CD4-positive, alpha-beta memory T cell (primary cell): ENCODE measurements around the gene SHROOM3. TPM values are rescaled to one million over a fixed set of nuclear protein-coding genes. Genes with fewer than 3 reads are reported as not detected.

ENCODE experiments used
- CTCF ChIA-PET: fragments of 350-600 bp; sonication (Branson Sonifier 250); formaldehyde crosslinking; loops from one replicate; lab custom pipeline; 2021; ENCODE audit warnings: inconsistent platforms; ENCODE audit not compliant: partially characterized antibody; lab: Charles Lee
- POLR2A ChIA-PET: fragments of 350-600 bp; sonication (Branson Sonifier 250); formaldehyde crosslinking; loops from one replicate; lab custom pipeline; 2021; ENCODE audit not compliant: partially characterized antibody; lab: Charles Lee
- DNase-seq, 5 donors: peaks; one replicate each; pipeline versions ENCODE4 v3.0.0 to v3.0.0-alpha.2; 2020 to 2022; ENCODE audit warnings: mixed read lengths in 1 of 5
- H3K27ac ChIP-seq: one replicate; pipeline ENCODE4 v1.7.0; 2013; ENCODE audit warnings: low read depth, low read length
- H3K27me3 ChIP-seq: 2 replicates; pipeline ENCODE4 v1.7.0; 2013; ENCODE audit warnings: mild to moderate bottlenecking, low read length, moderate library complexity; ENCODE audit not compliant: insufficient read depth
- H3K36me3 ChIP-seq: 2 replicates; pipeline ENCODE4 v1.7.0; 2013; ENCODE audit warnings: mild to moderate bottlenecking, low read length, moderate library complexity; ENCODE audit not compliant: insufficient read depth
- H3K4me1 ChIP-seq: 2 replicates; pipeline ENCODE4 v1.7.0; 2013; ENCODE audit warnings: mild to moderate bottlenecking, low read length, moderate library complexity; ENCODE audit not compliant: insufficient read depth
- H3K4me3 ChIP-seq, 2 donors: one replicate each; pipeline ENCODE4 v1.7.0; 2013; ENCODE audit warnings: low read length in 2 of 2, mild to moderate bottlenecking in 1 of 2
- H3K9me3 ChIP-seq, 2 donors: one replicate each; pipeline ENCODE4 v1.7.0; 2013; ENCODE audit warnings: low read length in 2 of 2, control low read depth in 1 of 2; ENCODE audit not compliant: control insufficient read depth in 1 of 2
- H3K27ac Mint-ChIP-seq, 7 donors: one replicate each; pipeline ENCODE4 v1.8.0; 2020 to 2021; ENCODE audit warnings: mixed read lengths in 7 of 7, mild to moderate bottlenecking in 6 of 7, inconsistent platforms in 3 of 7, moderate library complexity in 3 of 7
- H3K27me3 Mint-ChIP-seq, 2 donors: one replicate each; pipeline ENCODE4 v1.8.0; 2020 to 2021; ENCODE audit warnings: mixed read lengths in 2 of 2
- H3K36me3 Mint-ChIP-seq, 2 donors: one replicate each; pipeline ENCODE4 v1.8.0; 2020 to 2021; ENCODE audit warnings: mixed read lengths in 2 of 2, inconsistent platforms in 1 of 2, mild to moderate bottlenecking in 1 of 2
- H3K4me1 Mint-ChIP-seq, 4 donors: one replicate each; pipeline ENCODE4 v1.8.0; 2020 to 2021; ENCODE audit warnings: mixed read lengths in 4 of 4, mild to moderate bottlenecking in 1 of 4
- H3K4me3 Mint-ChIP-seq, 8 donors: one replicate each; pipeline ENCODE4 v1.8.0; 2020 to 2021; ENCODE audit warnings: mixed read lengths in 8 of 8, mild to moderate bottlenecking in 7 of 8, moderate library complexity in 6 of 8, inconsistent platforms in 3 of 8
- H3K9me3 Mint-ChIP-seq, 8 donors: one replicate each; pipeline ENCODE4 v1.8.0; 2020 to 2021; ENCODE audit warnings: mixed read lengths in 8 of 8, mild to moderate bottlenecking in 5 of 8, inconsistent platforms in 3 of 8, moderate library complexity in 1 of 8
- intact Hi-C: fragments of 100-400 bp; cut with micrococcal nuclease; formaldehyde crosslinking; loops from one replicate; pipeline ENCODE4 v1.15.1; 2023
- polyA plus RNA-seq, 2 donors: library from polyadenylated mRNA; unstranded; fragments of 300-500 nt; fragmentation: Illumina TruSeq; gene quantifications; one replicate each; pipeline ENCODE4 v1.2.3, GENCODE V29; 2021
- total RNA-seq, 2 experiments: library from RNA; stranded (reverse); gene quantifications; one replicate each; pipeline ENCODE4 v1.2.3, GENCODE V29; 2021

Gene SHROOM3
- total and polyA plus RNA-seq, 4 experiments from 2014 or later, result not detected

- Histone ChIP-seq H3K27ac (no peak overlapping the region), H3K36me3 (no peaks in the 10 kb centered on the region), H3K9me3 (no peaks in the 10 kb centered on the region), H3K4me3 (no peak overlapping the region), H3K4me1 (no peaks in the 10 kb centered on the region), H3K27me3 (no peaks in the 10 kb centered on the region)
- ChIA-PET CTCF (no interaction called here), POLR2A (no interaction called here)
- Mint-ChIP-seq H3K27ac (no peak overlapping the region), H3K27me3 (peaks cover 3 to 5% of the 10 kb centered on the region in 2 donors), H3K4me3 (no peak overlapping the region), H3K36me3 (no peaks in the 10 kb centered on the region), H3K4me1 (no peaks in the 10 kb centered on the region), H3K9me3 (peaks cover 0 to 1% (median 0%) of the 10 kb centered on the region in 8 donors)
- intact Hi-C loops, result no loop called here
- peak in 1 of 5 donors; percentile 31 for DNase-seq
Measured at GRCh38 chr4:76741663-76742020, 306.6 kb downstream of the SHROOM3 start.

- Mint-ChIP-seq H3K9me3 (peaks cover 0 to 2% (median 0%) of the 10 kb centered on the region in 8 donors), H3K4me3 (no peak overlapping the region), H3K36me3 (no peaks in the 10 kb centered on the region), H3K27me3 (peaks cover 7 to 9% of the 10 kb centered on the region in 2 donors), H3K4me1 (no peaks in the 10 kb centered on the region), H3K27ac (no peak overlapping the region)
- H3K9me3 ChIP-seq, result no peaks in the 10 kb centered on the region
- H3K4me3 ChIP-seq, result no peak overlapping the region
- H3K27ac ChIP-seq, result no peak overlapping the region
- ChIA-PET CTCF (no interaction called here), POLR2A (no interaction called here)
- no peaks in the 10 kb centered on the region for H3K36me3 ChIP-seq
- H3K4me1 ChIP-seq, result no peaks in the 10 kb centered on the region
- intact Hi-C loops, result no loop called here
- H3K27me3 ChIP-seq, result no peaks in the 10 kb centered on the region
- DNase-seq, result no peak
Measured at GRCh38 chr4:76744241-76744921, 309.4 kb downstream of the SHROOM3 start.

- H3K4me3 Mint-ChIP-seq, result no peak overlapping the region
- ChIA-PET POLR2A (no interaction called here), CTCF (interaction anchor here (0.6 to 0.8 kb wide), 2 partner anchors 12 to 73 kb away, joined by 3 to 5 read pairs; no protein-coding TSS in a partner anchor)
- no peaks in the 10 kb centered on the region for H3K36me3 Mint-ChIP-seq
- Histone ChIP-seq H3K4me1 (no peaks in the 10 kb centered on the region), H3K4me3 (no peak overlapping the region), H3K27me3 (no peaks in the 10 kb centered on the region), H3K36me3 (no peaks in the 10 kb centered on the region), H3K9me3 (no peaks in the 10 kb centered on the region), H3K27ac (no peak overlapping the region)
- intact Hi-C loops, result no loop called here
- DNase-seq, result no peak
- H3K27ac Mint-ChIP-seq, result no peak overlapping the region
- H3K4me1 Mint-ChIP-seq, result no peaks in the 10 kb centered on the region
- peaks cover 0 to 2% (median 0%) of the 10 kb centered on the region in 8 donors for H3K9me3 Mint-ChIP-seq
- peaks cover 14 to 15% of the 10 kb centered on the region in 2 donors for H3K27me3 Mint-ChIP-seq
Measured at GRCh38 chr4:76745240-76745639, 310.2 kb downstream of the SHROOM3 start.

GRCh38 chr4:76747563-76747962 lies 312.5 kb downstream of the SHROOM3 start:
- Histone ChIP-seq H3K9me3 (no peaks in the 10 kb centered on the region), H3K4me1 (no peaks in the 10 kb centered on the region), H3K36me3 (no peaks in the 10 kb centered on the region), H3K4me3 (no peak overlapping the region), H3K27ac (no peak overlapping the region), H3K27me3 (no peaks in the 10 kb centered on the region)
- intact Hi-C loops, result no loop called here
- Mint-ChIP-seq H3K36me3 (no peaks in the 10 kb centered on the region), H3K27me3 (peaks cover 20 to 23% of the 10 kb centered on the region in 2 donors), H3K27ac (no peak overlapping the region), H3K9me3 (peaks cover 0 to 9% (median 5%) of the 10 kb centered on the region in 8 donors), H3K4me1 (no peaks in the 10 kb centered on the region), H3K4me3 (no peak overlapping the region)
- DNase-seq, result no peak
- CTCF ChIA-PET, result no interaction called here
- POLR2A ChIA-PET, result no interaction called here

- H3K27me3 Mint-ChIP-seq, result peaks cover 17 to 24% of the 10 kb centered on the region in 2 donors
- intact Hi-C loops, result no loop called here
- peaks cover 0 to 9% (median 5%) of the 10 kb centered on the region in 8 donors for H3K9me3 Mint-ChIP-seq
- ChIA-PET POLR2A (no interaction called here), CTCF (no interaction called here)
- H3K36me3 Mint-ChIP-seq, result no peaks in the 10 kb centered on the region
- Histone ChIP-seq H3K4me3 (no peak overlapping the region), H3K36me3 (no peaks in the 10 kb centered on the region), H3K9me3 (no peaks in the 10 kb centered on the region), H3K27ac (no peak overlapping the region), H3K27me3 (no peaks in the 10 kb centered on the region), H3K4me1 (no peaks in the 10 kb centered on the region)
- peak in 3 of 5 donors; percentile 3 to 20 (median 7) for DNase-seq
- H3K4me3 Mint-ChIP-seq, result no peak overlapping the region
- no peak overlapping the region for H3K27ac Mint-ChIP-seq
- H3K4me1 Mint-ChIP-seq, result no peaks in the 10 kb centered on the region
Measured at GRCh38 chr4:76748649-76749048, 313.6 kb downstream of the SHROOM3 start.

- Mint-ChIP-seq H3K36me3 (no peaks in the 10 kb centered on the region), H3K27me3 (peaks cover 18 to 24% of the 10 kb centered on the region in 2 donors), H3K9me3 (peaks cover 0 to 9% (median 5%) of the 10 kb centered on the region in 8 donors), H3K4me1 (no peaks in the 10 kb centered on the region), H3K4me3 (no peak overlapping the region), H3K27ac (no peak overlapping the region)
- no peak for DNase-seq
- ChIA-PET POLR2A (no interaction called here), CTCF (no interaction called here)
- Histone ChIP-seq H3K4me3 (no peak overlapping the region), H3K4me1 (no peaks in the 10 kb centered on the region), H3K36me3 (no peaks in the 10 kb centered on the region), H3K9me3 (no peaks in the 10 kb centered on the region), H3K27me3 (no peaks in the 10 kb centered on the region), H3K27ac (no peak overlapping the region)
- intact Hi-C loops, result no loop called here
Measured at GRCh38 chr4:76749355-76749754, 314.3 kb downstream of the SHROOM3 start.

- Mint-ChIP-seq H3K9me3 (peaks cover 0 to 9% (median 5%) of the 10 kb centered on the region in 8 donors), H3K36me3 (no peaks in the 10 kb centered on the region), H3K4me1 (no peaks in the 10 kb centered on the region), H3K27ac (no peak overlapping the region), H3K27me3 (peaks cover 18 to 24% of the 10 kb centered on the region in 2 donors), H3K4me3 (no peak overlapping the region)
- ChIA-PET CTCF (no interaction called here), POLR2A (no interaction called here)
- no peak overlapping the region for H3K27ac ChIP-seq
- no peaks in the 10 kb centered on the region for H3K4me1 ChIP-seq
- H3K27me3 ChIP-seq, result no peaks in the 10 kb centered on the region
- H3K36me3 ChIP-seq, result no peaks in the 10 kb centered on the region
- DNase-seq, result no peak
- H3K9me3 ChIP-seq, result no peaks in the 10 kb centered on the region
- no peak overlapping the region for H3K4me3 ChIP-seq
- intact Hi-C loops, result no loop called here
Measured at GRCh38 chr4:76750716-76751115, 315.7 kb downstream of the SHROOM3 start.
